GM21367 (cell line): ENCODE data around the gene SEC11C.

Experiments
- ATAC-seq: cut with Tn5 transposase; IDR thresholded peaks from one replicate; pipeline ENCODE4 v1.9.1; 2021; ENCODE audit not compliant: unreplicated experiment

Gene SEC11C

GRCh38 chr18:59207506-59207905, 67.8 kb downstream of the SEC11C start:
- no peak for ATAC-seq
